ENCODE data around the gene NEK7.

GRCh38 chr1:198340139-198340538, 183.3 kb downstream of the NEK7 start:
- no peak for TF ChIP-seq CTCF (IDR thresholded peaks at IDR 0.05; ENCODE audit: low read length)
- TF ChIP-seq EZH2 (IDR thresholded peaks at IDR 0.05; ENCODE audit: borderline replicate concordance, low read length), result no peak

Data from OCI-LY1 (cell line).